WTC11 (cell line): ENCODE measurements around the gene BHLHE40. TPM values are rescaled to one million over a fixed set of nuclear protein-coding genes. Genes with fewer than 3 reads are reported as not detected.

Experiments used
- ATAC-seq: fragments of 200-7000 bp; cut with Tn5 transposase; 2 replicates; pipeline ENCODE4 v1.10.0; 2021; ENCODE audit warnings: mild to moderate bottlenecking, moderate library complexity
- CTCF ChIA-PET: fragments of 300-600 bp; sonication (Branson Sonifier 250); formaldehyde crosslinking; loops from one replicate; lab custom pipeline; 2021; ENCODE audit warnings: antibody characterized with exemption; lab: Charles Lee
- POLR2A ChIA-PET: fragments of 350-600 bp; sonication (Branson Sonifier 250); formaldehyde crosslinking; loops from one replicate; lab custom pipeline; 2021; ENCODE audit warnings: antibody characterized with exemption; lab: Charles Lee
- DNase-seq: peaks from one replicate; pipeline ENCODE4 v3.0.0; 2021; ENCODE audit warnings: low spot score
- H3K27ac Mint-ChIP-seq: 2 replicates; pipeline ENCODE4 v1.8.0; 2021; ENCODE audit warnings: mixed read lengths
- H3K27me3 Mint-ChIP-seq: 2 replicates; pipeline ENCODE4 v1.8.0; 2021; ENCODE audit warnings: low read depth, mild to moderate bottlenecking, moderate library complexity, mixed read lengths
- H3K36me3 Mint-ChIP-seq: 2 replicates; pipeline ENCODE4 v1.8.0; 2021; ENCODE audit warnings: mixed read lengths
- H3K4me1 Mint-ChIP-seq: 2 replicates; pipeline ENCODE4 v1.8.0; 2022; ENCODE audit warnings: mixed read lengths
- H3K4me3 Mint-ChIP-seq: 2 replicates; pipeline ENCODE4 v1.8.0; 2021; ENCODE audit warnings: mild to moderate bottlenecking, moderate library complexity, mixed read lengths
- H3K9me3 Mint-ChIP-seq: 2 replicates; pipeline ENCODE4 v1.8.0; 2021; ENCODE audit warnings: mixed read lengths
- ATF1 ChIP-seq: sonication (generic); formaldehyde crosslinking; IDR thresholded peaks from 2 replicates; pipeline ENCODE4 v1.8.1; 2023; ENCODE audit warnings: mild to moderate bottlenecking, moderate library complexity, missing genetic modification reagents
- CREB1 ChIP-seq: sonication (generic); formaldehyde crosslinking; IDR thresholded peaks from 2 replicates; pipeline ENCODE4 v1.8.0; 2023; ENCODE audit warnings: mild to moderate bottlenecking, missing genetic modification reagents
- ELF4 ChIP-seq: sonication (generic); formaldehyde crosslinking; IDR thresholded peaks from 2 replicates; pipeline ENCODE4 v1.8.1; 2022; ENCODE audit warnings: low read depth, mild to moderate bottlenecking, moderate library complexity, missing genetic modification reagents
- EMX1 ChIP-seq: fragments of 250-450 bp; sonication (Bioruptor Pico); IDR thresholded peaks from 2 replicates; pipeline ENCODE4 v1.8.0; 2021; ENCODE audit warnings: mild to moderate bottlenecking
- ESRRA ChIP-seq: sonication (generic); formaldehyde crosslinking; IDR thresholded peaks from 2 replicates; pipeline ENCODE4 v1.8.1; 2022; ENCODE audit warnings: mild to moderate bottlenecking, missing genetic modification reagents, borderline replicate concordance
- ETV6 ChIP-seq: sonication (generic); formaldehyde crosslinking; IDR thresholded peaks from 2 replicates; pipeline ENCODE4 v1.8.1; 2022; ENCODE audit warnings: mild to moderate bottlenecking, missing genetic modification reagents
- GABPB1 ChIP-seq: sonication (generic); formaldehyde crosslinking; IDR thresholded peaks from 2 replicates; pipeline ENCODE4 v1.8.1; 2023; ENCODE audit warnings: mild to moderate bottlenecking, missing genetic modification reagents
- GRHL2 ChIP-seq: fragments of 250-450 bp; sonication (Bioruptor Pico); IDR thresholded peaks from 2 replicates; pipeline ENCODE4 v1.8.0; 2022; ENCODE audit warnings: mild to moderate bottlenecking, moderate library complexity; ENCODE audit not compliant: insufficient replicate concordance, severe bottlenecking
- GTF2I ChIP-seq: fragments of 250-450 bp; sonication (Bioruptor Pico); conservative IDR thresholded peaks from 2 replicates; pipeline ENCODE4 v1.4.0; 2021; ENCODE audit warnings: mild to moderate bottlenecking
- JUN ChIP-seq: sonication (generic); formaldehyde crosslinking; IDR thresholded peaks from 2 replicates; pipeline ENCODE4 v1.8.0; 2023; ENCODE audit warnings: mild to moderate bottlenecking, missing genetic modification reagents
- MXD4 ChIP-seq: fragments of 250-450 bp; sonication (Bioruptor Pico); IDR thresholded peaks from 2 replicates; pipeline ENCODE4 v1.8.0; 2021; ENCODE audit warnings: mild to moderate bottlenecking, moderate library complexity, borderline replicate concordance
- MYBL2 ChIP-seq: sonication (generic); formaldehyde crosslinking; IDR thresholded peaks from 2 replicates; pipeline ENCODE4 v1.8.1; 2023; ENCODE audit warnings: mild to moderate bottlenecking, moderate library complexity, missing genetic modification reagents
- RORB ChIP-seq: fragments of 250-450 bp; sonication (Bioruptor Pico); IDR thresholded peaks from 2 replicates; pipeline ENCODE4 v1.9.0; 2021; ENCODE audit warnings: mild to moderate bottlenecking
- SMAD4 ChIP-seq: sonication (generic); formaldehyde crosslinking; IDR thresholded peaks from 2 replicates; pipeline ENCODE4 v1.8.0; 2022; ENCODE audit warnings: mild to moderate bottlenecking, missing genetic modification reagents
- TEAD1 ChIP-seq: sonication (generic); formaldehyde crosslinking; IDR thresholded peaks from 2 replicates; pipeline ENCODE4 v1.8.0; 2022; ENCODE audit warnings: mild to moderate bottlenecking, missing genetic modification reagents
- TP53 ChIP-seq: sonication (generic); formaldehyde crosslinking; IDR thresholded peaks from 2 replicates; pipeline ENCODE4 v1.8.1; 2023; ENCODE audit warnings: mild to moderate bottlenecking, missing genetic modification reagents
- ZNF423 ChIP-seq: fragments of 250-450 bp; sonication (Bioruptor Pico); IDR thresholded peaks from 2 replicates; pipeline ENCODE4 v2.1.2; 2022; ENCODE audit warnings: mild to moderate bottlenecking, moderate library complexity
- total RNA-seq: library from RNA; stranded (reverse); gene quantifications from 3 replicates; pipeline ENCODE4 v1.2.3, GENCODE V29; 2021
- TF ChIP-seq, protein P1 (sequence below): sonication (generic); formaldehyde crosslinking; IDR thresholded peaks from 2 replicates; pipeline ENCODE4 v1.8.1; 2022; ENCODE audit warnings: low read depth, missing genetic modification reagents, borderline replicate concordance
- TF ChIP-seq, protein P2 (sequence below): sonication (generic); formaldehyde crosslinking; conservative IDR thresholded peaks from 2 replicates; pipeline ENCODE4 v1.8.1; 2023; ENCODE audit warnings: mild to moderate bottlenecking, low read depth, missing genetic modification reagents, moderate library complexity
- TF ChIP-seq, protein P3 (sequence below): fragments of 200-600 bp; IDR thresholded peaks from 2 replicates; pipeline ENCODE4 v1.8.0; 2022; ENCODE audit warnings: antibody characterized with exemption

Gene BHLHE40
- total RNA-seq, 1 experiment from 2014 or later: 5.7 TPM

- TF ChIP-seq, protein P1, sequence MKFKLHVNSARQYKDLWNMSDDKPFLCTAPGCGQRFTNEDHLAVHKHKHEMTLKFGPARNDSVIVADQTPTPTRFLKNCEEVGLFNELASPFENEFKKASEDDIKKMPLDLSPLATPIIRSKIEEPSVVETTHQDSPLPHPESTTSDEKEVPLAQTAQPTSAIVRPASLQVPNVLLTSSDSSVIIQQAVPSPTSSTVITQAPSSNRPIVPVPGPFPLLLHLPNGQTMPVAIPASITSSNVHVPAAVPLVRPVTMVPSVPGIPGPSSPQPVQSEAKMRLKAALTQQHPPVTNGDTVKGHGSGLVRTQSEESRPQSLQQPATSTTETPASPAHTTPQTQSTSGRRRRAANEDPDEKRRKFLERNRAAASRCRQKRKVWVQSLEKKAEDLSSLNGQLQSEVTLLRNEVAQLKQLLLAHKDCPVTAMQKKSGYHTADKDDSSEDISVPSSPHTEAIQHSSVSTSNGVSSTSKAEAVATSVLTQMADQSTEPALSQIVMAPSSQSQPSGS: no peak
- TF ChIP-seq SMAD4 (CRISPR knock-in tag) (no peak), ATF1 (CRISPR knock-in tag) (no peak), RORB (no peak), ETV6 (CRISPR knock-in tag) (no peak), CREB1 (CRISPR knock-in tag) (no peak), JUN (CRISPR knock-in tag) (no peak), ELF4 (CRISPR knock-in tag) (no peak), ESRRA (no peak), MYBL2 (no peak)
- TF ChIP-seq, protein P2, sequence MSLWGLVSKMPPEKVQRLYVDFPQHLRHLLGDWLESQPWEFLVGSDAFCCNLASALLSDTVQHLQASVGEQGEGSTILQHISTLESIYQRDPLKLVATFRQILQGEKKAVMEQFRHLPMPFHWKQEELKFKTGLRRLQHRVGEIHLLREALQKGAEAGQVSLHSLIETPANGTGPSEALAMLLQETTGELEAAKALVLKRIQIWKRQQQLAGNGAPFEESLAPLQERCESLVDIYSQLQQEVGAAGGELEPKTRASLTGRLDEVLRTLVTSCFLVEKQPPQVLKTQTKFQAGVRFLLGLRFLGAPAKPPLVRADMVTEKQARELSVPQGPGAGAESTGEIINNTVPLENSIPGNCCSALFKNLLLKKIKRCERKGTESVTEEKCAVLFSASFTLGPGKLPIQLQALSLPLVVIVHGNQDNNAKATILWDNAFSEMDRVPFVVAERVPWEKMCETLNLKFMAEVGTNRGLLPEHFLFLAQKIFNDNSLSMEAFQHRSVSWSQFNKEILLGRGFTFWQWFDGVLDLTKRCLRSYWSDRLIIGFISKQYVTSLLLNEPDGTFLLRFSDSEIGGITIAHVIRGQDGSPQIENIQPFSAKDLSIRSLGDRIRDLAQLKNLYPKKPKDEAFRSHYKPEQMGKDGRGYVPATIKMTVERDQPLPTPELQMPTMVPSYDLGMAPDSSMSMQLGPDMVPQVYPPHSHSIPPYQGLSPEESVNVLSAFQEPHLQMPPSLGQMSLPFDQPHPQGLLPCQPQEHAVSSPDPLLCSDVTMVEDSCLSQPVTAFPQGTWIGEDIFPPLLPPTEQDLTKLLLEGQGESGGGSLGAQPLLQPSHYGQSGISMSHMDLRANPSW (CRISPR knock-in tag): no peak
- TF ChIP-seq, all 79 proteins: peak for 0
Observed at GRCh38 chr3:4974154-4974553, 5.1 kb upstream of the BHLHE40 start (continued).

- ATAC-seq (peak; percentile 33), DNase-seq (peak; percentile 65)
- Mint-ChIP-seq H3K36me3 (no peaks in the 10 kb centered on the region; the same call in 1 of the 2 replicates), H3K9me3 (no peaks in the 10 kb centered on the region), H3K4me3 (no peak overlapping the region), H3K4me1 (peaks cover 23% of the 10 kb centered on the region), H3K27me3 (peaks cover 25% of the 10 kb centered on the region), H3K27ac (no peak overlapping the region)
- ChIA-PET CTCF (interaction anchor here (0.6 to 6.3 kb wide), 47 partner anchors 9 to 343 kb away, joined by 3 to 110 read pairs (median 4); no protein-coding TSS in a partner anchor), POLR2A (interaction anchor here (0.9 kb wide), 1 partner anchor 256 kb away, joined by 6 read pairs; no protein-coding TSS in a partner anchor)
- TF ChIP-seq GABPB1: peak; percentile 44; the same call in 1 of the 2 replicates
- TF ChIP-seq SMAD4 (CRISPR knock-in tag): no peak
- TF ChIP-seq GRHL2 (CRISPR knock-in tag): no peak
- 0 out of 2 replicates have a peak, but pooled peaks have one; percentile 28 for TF ChIP-seq ZNF423 (CRISPR knock-in tag)
- no peak for TF ChIP-seq EMX1 (CRISPR knock-in tag)
- no peak for TF ChIP-seq RORB
- TF ChIP-seq MXD4 (CRISPR knock-in tag): no peak
- 0 out of 2 replicates have a peak, but pooled peaks have one; percentile 32 for TF ChIP-seq TEAD1 (CRISPR knock-in tag)
- TF ChIP-seq ETV6 (CRISPR knock-in tag): 0 out of 2 replicates have a peak, but pooled peaks have one; percentile 33
- no peak for TF ChIP-seq TP53 (CRISPR knock-in tag)
- 0 out of 2 replicates have a peak, but pooled peaks have one; percentile 44 for TF ChIP-seq GTF2I (CRISPR knock-in tag)
- TF ChIP-seq, protein P3, sequence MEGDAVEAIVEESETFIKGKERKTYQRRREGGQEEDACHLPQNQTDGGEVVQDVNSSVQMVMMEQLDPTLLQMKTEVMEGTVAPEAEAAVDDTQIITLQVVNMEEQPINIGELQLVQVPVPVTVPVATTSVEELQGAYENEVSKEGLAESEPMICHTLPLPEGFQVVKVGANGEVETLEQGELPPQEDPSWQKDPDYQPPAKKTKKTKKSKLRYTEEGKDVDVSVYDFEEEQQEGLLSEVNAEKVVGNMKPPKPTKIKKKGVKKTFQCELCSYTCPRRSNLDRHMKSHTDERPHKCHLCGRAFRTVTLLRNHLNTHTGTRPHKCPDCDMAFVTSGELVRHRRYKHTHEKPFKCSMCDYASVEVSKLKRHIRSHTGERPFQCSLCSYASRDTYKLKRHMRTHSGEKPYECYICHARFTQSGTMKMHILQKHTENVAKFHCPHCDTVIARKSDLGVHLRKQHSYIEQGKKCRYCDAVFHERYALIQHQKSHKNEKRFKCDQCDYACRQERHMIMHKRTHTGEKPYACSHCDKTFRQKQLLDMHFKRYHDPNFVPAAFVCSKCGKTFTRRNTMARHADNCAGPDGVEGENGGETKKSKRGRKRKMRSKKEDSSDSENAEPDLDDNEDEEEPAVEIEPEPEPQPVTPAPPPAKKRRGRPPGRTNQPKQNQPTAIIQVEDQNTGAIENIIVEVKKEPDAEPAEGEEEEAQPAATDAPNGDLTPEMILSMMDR: peak; percentile 57
Observed at GRCh38 chr3:4976109-4976508, 3.1 kb upstream of the BHLHE40 start.
